HG02884 (cell line): ENCODE measurements around the gene METTL8.
A peak's percentile ranks its signal among the peaks of the same experiment; 100 is the strongest.

Source experiments
- ATAC-seq: cut with Tn5 transposase; IDR thresholded peaks from one replicate; pipeline ENCODE4 v1.9.1; 2021; ENCODE audit warnings: mild to moderate bottlenecking, moderate library complexity; ENCODE audit not compliant: unreplicated experiment

Gene METTL8

GRCh38 chr2:171346723-171347557 is 86.8 kb downstream of the METTL8 start:
- peak; percentile 53 for ATAC-seq

DNA sequence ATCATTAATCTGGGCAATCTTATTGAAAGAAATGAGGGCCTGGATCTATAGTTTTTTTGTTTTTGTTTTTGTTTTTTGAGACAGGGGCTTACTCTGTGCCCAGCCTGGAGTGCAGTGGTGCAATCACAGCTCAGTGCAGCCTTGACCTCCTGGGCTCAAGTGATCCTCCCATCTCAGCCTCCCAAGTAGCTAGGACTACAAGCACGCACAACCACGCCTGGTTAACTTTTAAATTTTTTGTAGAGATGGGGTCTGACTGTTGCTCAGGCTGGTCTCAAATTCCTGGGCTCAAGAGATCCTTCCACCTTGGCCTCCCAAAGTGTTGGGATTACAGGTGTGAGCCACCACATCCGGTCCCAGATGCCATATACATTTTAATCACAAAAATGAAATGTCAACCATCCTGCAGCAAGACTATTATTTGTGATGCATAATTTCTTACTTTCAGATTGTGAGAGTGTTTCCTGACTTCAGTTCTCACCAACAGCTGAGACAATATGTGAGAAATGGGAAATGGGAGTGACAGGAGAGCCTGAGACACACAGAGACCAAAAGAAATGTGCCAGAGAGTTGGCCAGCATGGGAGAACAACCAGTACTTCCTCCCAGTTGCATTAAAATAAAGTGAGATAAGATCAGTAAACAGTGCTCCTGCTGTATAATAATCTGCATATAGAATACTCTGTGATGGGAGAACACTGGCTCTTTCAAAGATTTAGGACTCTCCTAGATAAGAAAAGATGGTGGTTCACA is 87.6 kb downstream of the METTL8 start:
- no peak for ATAC-seq

DNA sequence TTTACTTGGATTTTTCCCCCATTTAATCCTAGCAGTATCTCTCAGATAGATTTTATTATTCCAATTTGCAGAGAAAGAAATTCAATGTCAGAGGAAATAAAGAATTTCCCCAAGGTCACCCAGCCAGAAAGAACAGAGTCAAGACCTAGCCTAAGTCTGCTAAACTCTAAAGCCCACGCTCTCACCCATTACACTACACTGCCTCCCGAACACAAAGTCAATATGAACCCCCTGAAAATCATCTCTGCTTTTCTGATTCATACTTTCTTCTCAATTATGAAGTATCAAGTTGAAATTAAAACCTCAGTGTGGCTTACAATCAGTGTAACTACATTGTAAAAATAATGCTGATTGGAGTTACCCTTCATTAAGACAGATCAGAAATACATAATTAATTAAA is 89.6 kb downstream of the METTL8 start:
- no peak for ATAC-seq

DNA sequence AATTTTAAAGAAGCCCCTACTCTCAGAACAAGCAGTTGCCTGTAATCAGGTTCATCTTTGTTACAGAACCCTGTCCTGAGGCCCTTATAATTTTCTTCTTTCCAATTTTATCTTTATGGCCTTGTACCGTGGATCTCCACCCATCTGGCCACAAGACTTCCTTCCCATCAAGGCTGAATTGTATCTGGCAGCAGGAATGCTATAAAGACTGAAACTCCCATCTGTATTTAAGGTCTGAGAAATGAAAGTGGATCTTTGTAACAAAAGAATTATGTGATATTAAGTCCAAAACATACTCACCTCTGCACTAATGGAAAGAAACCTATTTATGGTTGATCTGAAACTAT is 91.8 kb downstream of the METTL8 start:
- ATAC-seq = no peak

- no peak for ATAC-seq
Measured at GRCh38 chr2:171341394-171342066, 92.3 kb downstream of the METTL8 start.

DNA sequence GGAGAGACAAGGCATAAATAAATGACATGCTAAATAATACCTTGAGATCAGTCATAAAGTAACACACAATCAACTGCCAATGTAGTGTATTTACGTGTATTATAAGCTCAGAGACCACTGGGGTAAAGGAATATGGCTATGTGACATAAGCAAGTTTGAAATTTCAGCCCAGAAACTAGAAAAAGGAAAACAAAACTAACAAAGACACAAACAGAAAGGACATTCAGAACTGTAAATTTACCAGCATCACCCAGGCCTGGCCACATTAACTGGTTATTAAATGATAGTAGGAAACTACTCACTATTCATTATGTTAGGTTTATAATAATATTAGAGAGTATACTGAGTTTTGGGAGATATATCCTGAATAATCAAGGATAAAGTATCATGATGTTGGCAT is 98.8 kb downstream of the METTL8 start:
- no peak for ATAC-seq

- ATAC-seq = no peak
Measured at GRCh38 chr2:171334171-171334570, 99.6 kb downstream of the METTL8 start.

GRCh38 chr2:171330155-171330956 is 103.4 kb downstream of the METTL8 start:
- ATAC-seq = no peak

DNA sequence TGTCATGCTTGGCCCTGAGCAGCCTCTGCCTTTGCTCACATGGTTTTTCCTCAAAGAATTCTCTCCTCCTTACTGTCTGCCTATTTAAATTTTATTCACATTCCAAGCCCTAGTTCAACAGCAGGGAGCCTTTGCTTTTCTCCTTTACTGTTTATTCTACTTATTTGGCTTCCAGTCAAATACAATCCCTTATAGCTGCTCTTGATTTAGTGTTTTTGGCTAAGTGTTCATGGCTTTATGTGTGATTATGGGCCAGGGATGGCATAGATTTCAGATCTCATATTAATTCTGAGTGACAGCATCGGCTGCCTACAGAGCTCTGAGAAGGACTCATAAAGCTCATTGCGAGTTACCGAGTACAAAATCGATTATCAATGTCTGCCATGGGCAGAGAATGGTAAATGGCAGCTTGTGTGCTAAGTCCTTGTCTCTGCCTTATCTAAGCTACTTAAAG is 106.7 kb downstream of the METTL8 start:
- no peak for ATAC-seq

DNA sequence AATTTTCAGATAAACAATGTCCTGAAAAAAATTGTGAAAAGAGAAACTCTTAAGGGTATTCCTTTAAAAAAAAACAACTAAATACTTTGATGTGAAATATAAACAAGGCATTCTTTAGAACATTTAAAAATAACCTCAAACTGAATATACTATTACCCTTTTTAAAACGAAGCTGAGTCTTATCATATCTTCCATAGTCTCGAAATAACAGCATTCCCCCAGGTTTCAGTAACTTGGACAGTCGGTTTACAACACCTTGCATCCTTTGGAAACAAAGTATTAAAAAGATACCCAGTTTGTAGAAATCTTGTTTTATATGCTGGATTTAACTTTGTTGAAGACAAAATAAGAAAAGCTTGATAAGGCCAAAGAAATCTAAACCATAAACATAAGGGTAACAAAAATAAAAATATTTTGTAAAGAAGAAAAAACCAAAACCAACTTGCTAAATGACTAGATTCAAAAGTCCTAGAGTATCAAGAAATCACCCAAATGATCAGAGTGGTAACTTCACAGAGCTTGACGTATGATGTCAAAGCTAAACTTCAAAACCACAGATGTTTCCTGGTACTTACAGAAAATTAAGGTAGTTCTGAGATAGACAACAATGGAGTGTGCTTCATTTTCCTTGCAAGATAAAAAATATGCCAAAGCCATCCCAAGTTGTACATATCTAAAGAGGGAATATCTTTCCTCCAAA is 107.8 kb downstream of the METTL8 start:
- peak; percentile 42 for ATAC-seq

DNA sequence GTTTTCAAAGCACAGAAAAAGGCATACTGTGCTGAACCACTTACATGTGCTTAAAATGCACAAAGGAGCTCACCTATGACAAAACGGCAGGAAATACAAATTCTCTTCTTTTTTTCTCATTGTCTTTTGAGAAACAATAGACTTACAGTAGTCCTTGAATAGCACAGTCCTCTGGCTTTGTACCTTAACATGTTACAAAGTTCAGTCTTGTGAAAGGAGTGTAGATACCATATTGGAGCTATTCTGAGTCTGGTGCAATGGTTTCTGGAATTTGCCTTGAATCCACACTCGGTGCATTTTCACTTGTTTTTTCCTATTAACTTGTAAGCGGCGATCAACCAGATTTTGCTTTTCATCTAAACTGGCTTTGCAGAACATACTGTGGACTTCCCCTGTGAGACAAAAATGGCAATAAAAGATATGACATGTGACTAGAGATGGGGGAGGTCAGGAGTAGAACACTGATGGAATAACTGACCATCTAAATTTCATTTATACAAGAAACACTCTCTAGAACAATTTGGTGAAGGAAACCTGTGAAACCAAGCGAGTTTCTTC is 109.7 kb downstream of the METTL8 start:
- no peak for ATAC-seq

GRCh38 chr2:171322928-171323327 is 110.9 kb downstream of the METTL8 start:
- no peak for ATAC-seq

DNA sequence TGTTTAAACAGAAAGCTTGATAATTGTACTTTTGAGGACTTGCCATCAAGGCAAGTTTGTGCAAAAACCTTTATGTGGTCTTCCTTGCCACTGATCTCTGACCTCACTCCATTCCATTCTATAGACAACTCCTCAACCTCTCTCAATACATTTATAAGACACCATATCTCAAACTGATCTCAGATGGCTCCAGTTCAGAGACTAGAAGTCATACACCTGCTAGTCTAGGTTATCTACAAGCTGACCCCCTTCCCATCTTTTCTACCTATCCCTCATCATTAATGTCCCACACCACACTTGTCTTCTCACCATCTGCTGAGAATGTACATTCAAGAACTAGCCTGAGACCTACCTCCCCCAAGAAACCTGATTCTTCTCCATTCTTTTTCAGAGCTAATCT is 113.1 kb downstream of the METTL8 start:
- no peak for ATAC-seq

DNA sequence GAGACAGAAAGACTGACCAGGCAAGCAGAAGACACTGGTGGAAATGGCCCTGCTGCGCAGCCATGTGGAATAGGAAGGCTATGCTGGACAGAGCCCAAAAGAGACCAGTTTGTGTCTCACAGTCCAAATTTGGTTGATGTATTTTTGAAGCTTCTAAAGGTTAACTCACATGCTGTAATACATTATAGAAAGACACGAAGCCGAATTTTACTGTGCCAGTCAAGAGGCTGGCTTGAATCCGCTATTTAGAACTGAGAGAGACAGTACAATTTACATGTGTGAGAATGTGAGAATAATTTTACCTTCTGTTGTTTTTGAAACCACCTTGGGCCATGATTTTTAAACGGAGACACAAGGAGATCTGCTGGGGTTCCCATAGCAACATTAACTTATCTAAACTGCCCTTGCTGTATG is 113.6 kb downstream of the METTL8 start:
- no peak for ATAC-seq

DNA sequence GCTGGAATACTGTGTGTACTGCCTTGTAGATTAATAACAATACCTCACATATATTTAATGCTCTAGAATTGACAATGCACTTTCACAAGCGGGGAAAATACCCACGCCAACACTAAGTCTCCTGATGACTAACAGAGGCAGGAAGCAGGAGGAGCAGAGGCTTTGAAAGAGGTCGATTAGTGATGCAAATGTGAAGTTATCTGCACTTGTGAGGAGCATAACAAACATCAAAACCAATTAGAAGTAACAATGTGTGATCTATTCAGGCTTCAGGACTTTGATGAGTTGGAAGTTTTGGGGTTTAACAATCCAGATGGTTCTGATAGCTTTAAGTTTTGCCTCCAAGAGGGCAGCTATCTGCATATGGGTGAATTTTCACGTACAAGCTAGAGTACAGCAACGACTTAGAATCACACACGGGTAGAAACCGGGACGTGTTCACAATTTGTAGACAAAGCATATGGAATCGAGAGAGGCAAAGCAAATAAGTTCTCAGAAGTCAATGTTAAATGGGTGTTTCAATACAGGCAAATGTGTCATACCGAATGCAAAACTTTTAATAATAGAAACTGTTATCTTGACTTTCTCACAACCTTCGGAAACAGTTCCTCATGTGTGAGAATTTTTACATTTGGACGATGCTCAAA is 114.5 kb downstream of the METTL8 start:
- peak; percentile 40 for ATAC-seq

DNA sequence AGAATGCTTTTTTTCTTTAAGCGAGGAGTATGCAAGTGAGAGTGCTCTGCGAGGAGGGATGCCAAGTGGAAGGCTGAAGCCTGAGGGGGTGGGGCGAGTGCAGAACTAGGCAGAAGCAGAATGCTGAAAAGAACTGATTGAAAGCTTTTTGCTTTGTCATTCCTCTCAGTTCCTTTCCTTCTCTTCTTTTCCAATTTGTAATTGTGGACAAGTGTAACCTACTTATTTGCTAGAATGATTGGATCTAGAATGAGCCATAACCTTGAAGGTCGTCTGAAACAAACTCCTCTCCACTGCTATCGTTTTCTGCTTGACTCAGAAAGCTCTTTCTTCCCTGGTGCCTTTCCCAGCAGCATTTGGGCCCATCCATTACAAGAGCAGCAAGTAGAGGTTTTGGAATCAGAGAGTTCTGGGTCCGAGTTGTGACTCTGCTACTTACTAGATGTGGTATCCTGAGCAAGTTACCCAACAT is 115.3 kb downstream of the METTL8 start:
- ATAC-seq = no peak

GRCh38 chr2:171317492-171318125 is 116.2 kb downstream of the METTL8 start:
- ATAC-seq = peak; percentile 35

DNA sequence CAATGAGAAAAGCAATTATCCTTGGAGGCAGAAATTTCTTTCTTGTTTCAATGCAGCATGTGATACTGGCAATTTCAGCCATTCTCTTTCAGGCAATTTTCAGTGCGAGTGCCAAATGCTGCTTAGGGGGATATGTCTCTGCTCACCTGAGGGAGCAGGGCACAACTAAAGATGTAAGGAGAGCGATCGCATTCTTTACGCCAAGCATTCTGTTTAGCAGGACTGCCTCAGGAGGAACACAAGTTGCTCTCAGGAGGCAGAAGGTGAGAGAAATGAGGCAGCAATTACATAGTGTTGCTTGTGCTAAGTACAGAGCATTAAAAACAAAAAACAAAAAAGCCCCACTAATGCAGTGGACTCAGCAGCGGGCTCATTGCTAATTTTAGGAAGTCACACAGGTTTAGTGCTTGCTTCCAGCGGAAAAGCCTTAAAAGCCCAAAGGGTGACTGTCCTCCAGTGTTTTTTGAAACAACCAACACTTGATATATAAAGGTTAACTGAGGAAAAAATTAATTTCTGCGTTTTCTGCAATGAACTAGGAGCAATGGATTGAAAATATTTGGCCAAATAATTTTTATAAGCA is 116.9 kb downstream of the METTL8 start:
- no peak for ATAC-seq
